ENCODE data around the gene LETM1. TPM values are rescaled to one million over a fixed set of nuclear protein-coding genes. Genes with fewer than 3 reads are reported as not detected.

LETM1 gene
- total RNA-seq, 1 experiment from 2014 or later = 63.9 TPM

DNA sequence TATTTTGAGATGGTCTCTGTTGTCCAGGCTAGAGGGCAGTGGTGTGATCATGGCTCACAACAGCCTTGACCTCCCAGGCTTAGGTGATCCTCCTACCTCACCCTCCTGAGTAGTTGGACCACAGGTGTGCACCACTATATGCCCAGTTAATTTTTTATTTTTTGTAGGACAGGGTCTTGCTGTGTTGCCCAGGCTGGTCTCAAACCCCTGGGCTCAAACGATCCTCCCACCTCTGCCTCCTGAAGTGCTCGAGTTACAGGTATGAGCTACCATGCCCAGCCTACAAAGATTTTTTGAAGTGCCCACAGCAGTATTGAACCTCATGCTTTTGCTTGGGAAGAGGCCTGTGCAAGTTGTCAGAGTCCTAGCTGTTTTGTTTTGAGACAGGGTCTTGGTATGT, 46.3 kb upstream of the LETM1 start:
- Mint-ChIP-seq H3K27ac (ENCODE audit: unreplicated experiment) (no peak overlapping the region), H3K4me3 (ENCODE audit: unreplicated experiment) (no peak overlapping the region), H3K27me3 (ENCODE audit: insufficient read depth, unreplicated experiment) (no peaks in the 10 kb centered on the region), H3K9me3 (ENCODE audit: unreplicated experiment) (no peaks in the 10 kb centered on the region), H3K36me3 (ENCODE audit: insufficient read depth, unreplicated experiment) (peaks cover 79% of the 10 kb centered on the region), H3K4me1 (ENCODE audit: low read depth, unreplicated experiment) (peaks cover 14% of the 10 kb centered on the region)
- Histone ChIP-seq H3K9me3 (no peaks in the 10 kb centered on the region), H3K36me3 (ENCODE audit: control insufficient read depth, insufficient read depth, low read length) (peaks cover 3% of the 10 kb centered on the region), H3K4me3 (ENCODE audit: low read depth, low read length) (no peak overlapping the region), H3K4me1 (peaks cover 16% of the 10 kb centered on the region), H3K27me3 (replicated peaks; ENCODE audit: control insufficient read depth, insufficient read depth, low read length) (no peaks in the 10 kb centered on the region)
- intact Hi-C loops (cut with micrococcal nuclease; ENCODE audit: unreplicated experiment) = no loop called here
- TF ChIP-seq, protein P1, sequence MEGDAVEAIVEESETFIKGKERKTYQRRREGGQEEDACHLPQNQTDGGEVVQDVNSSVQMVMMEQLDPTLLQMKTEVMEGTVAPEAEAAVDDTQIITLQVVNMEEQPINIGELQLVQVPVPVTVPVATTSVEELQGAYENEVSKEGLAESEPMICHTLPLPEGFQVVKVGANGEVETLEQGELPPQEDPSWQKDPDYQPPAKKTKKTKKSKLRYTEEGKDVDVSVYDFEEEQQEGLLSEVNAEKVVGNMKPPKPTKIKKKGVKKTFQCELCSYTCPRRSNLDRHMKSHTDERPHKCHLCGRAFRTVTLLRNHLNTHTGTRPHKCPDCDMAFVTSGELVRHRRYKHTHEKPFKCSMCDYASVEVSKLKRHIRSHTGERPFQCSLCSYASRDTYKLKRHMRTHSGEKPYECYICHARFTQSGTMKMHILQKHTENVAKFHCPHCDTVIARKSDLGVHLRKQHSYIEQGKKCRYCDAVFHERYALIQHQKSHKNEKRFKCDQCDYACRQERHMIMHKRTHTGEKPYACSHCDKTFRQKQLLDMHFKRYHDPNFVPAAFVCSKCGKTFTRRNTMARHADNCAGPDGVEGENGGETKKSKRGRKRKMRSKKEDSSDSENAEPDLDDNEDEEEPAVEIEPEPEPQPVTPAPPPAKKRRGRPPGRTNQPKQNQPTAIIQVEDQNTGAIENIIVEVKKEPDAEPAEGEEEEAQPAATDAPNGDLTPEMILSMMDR (IDR thresholded peaks at IDR 0.05; ENCODE audit: insufficient read depth in 1 of 2, low read depth in 1 of 2, low read length in 1 of 2, severe bottlenecking in 1 of 2, unreplicated experiment in 1 of 2) = no peak
- ChIA-PET CTCF (no interaction called here), POLR2A (interaction anchor here (0.5 kb wide), 1 partner anchor 193 kb away, joined by 10 read pairs; no protein-coding TSS in a partner anchor)
- DNase-seq = no peak
- no TSS peak for BruUV-seq (replicated peaks)

DNA sequence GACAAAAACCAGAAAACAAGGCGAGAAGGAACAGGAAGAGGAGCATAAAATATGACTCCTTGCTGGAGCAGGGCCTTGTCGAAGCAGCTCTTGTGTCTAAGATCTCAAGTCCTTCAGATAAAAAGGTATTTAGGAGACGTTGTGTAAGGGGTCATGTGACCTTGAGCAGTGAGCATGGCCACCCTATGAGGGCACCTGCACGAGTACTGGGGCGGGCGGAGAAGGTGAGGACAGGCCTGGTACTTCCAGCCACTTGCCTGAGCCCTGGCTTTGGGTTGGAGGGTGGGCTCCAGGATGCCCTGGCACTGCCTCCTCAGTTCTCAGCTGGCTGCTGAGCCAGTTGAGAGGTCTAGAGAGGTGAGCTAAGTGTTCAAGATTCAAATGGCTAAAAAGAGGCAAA, 45.2 kb upstream of the LETM1 start:
- intact Hi-C loops (cut with micrococcal nuclease; ENCODE audit: unreplicated experiment) = no loop called here
- Histone ChIP-seq H3K4me3 (ENCODE audit: low read depth, low read length) (no peak overlapping the region), H3K36me3 (ENCODE audit: control insufficient read depth, insufficient read depth, low read length) (peaks cover 3% of the 10 kb centered on the region), H3K27me3 (replicated peaks; ENCODE audit: control insufficient read depth, insufficient read depth, low read length) (no peaks in the 10 kb centered on the region), H3K4me1 (peaks cover 16% of the 10 kb centered on the region), H3K9me3 (no peaks in the 10 kb centered on the region)
- ChIA-PET POLR2A (no interaction called here), CTCF (interaction anchor here (1.0 kb wide), 1 partner anchor 37 kb away, joined by 3 read pairs; no protein-coding TSS in a partner anchor)
- Mint-ChIP-seq H3K36me3 (ENCODE audit: insufficient read depth, unreplicated experiment) (peaks cover 68% of the 10 kb centered on the region), H3K4me3 (ENCODE audit: unreplicated experiment) (no peak overlapping the region), H3K27me3 (ENCODE audit: insufficient read depth, unreplicated experiment) (no peaks in the 10 kb centered on the region), H3K4me1 (ENCODE audit: low read depth, unreplicated experiment) (peaks cover 8% of the 10 kb centered on the region), H3K27ac (ENCODE audit: unreplicated experiment) (no peak overlapping the region), H3K9me3 (ENCODE audit: unreplicated experiment) (no peaks in the 10 kb centered on the region)
- TF ChIP-seq, protein P1 (IDR thresholded peaks at IDR 0.05; ENCODE audit: insufficient read depth in 1 of 2, low read depth in 1 of 2, low read length in 1 of 2, severe bottlenecking in 1 of 2, unreplicated experiment in 1 of 2) = no peak
- no peak for DNase-seq
- no TSS peak for BruUV-seq (replicated peaks)

DNA sequence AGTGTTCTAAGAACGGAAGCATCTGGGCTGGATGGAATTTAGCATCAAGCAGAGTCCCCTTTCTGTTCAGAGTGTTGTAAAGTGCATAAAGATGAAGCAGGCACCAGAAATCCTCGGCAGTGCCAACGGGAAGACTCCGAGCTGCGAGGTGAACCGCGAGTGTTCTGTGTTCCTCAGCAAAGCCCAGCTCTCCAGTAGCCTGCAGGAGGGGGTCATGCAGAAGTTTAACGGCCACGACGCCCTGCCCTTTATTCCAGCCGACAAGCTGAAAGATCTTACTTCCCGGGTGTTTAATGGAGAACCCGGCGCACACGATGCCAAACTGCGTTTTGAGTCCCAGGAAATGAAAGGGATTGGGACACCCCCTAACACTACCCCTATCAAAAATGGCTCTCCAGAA, 44.7 kb upstream of the LETM1 start:
- Mint-ChIP-seq H3K27ac (ENCODE audit: unreplicated experiment) (no peak overlapping the region), H3K4me3 (ENCODE audit: unreplicated experiment) (no peak overlapping the region), H3K27me3 (ENCODE audit: insufficient read depth, unreplicated experiment) (no peaks in the 10 kb centered on the region), H3K36me3 (ENCODE audit: insufficient read depth, unreplicated experiment) (peaks cover 66% of the 10 kb centered on the region), H3K4me1 (ENCODE audit: low read depth, unreplicated experiment) (peaks cover 8% of the 10 kb centered on the region), H3K9me3 (ENCODE audit: unreplicated experiment) (no peaks in the 10 kb centered on the region)
- TF ChIP-seq, protein P1 (IDR thresholded peaks at IDR 0.05; ENCODE audit: insufficient read depth in 1 of 2, low read depth in 1 of 2, low read length in 1 of 2, severe bottlenecking in 1 of 2, unreplicated experiment in 1 of 2) = no peak
- TSS peak; percentile 81 for BruUV-seq (replicated peaks)
- H3K4me1 ChIP-seq = peaks cover 16% of the 10 kb centered on the region
- POLR2A ChIA-PET = interaction anchor here (0.6 to 1.3 kb wide), 2 partner anchors 30 to 142 kb away, joined by 5 read pairs; partner anchors contain the start of gene NSD2
- no peak overlapping the region for H3K4me3 ChIP-seq (ENCODE audit: low read depth, low read length)
- CTCF ChIA-PET = interaction anchor here (0.6 to 1.8 kb wide), 4 partner anchors 9 to 37 kb away, joined by 3 to 8 read pairs (median 4); no protein-coding TSS in a partner anchor
- H3K36me3 ChIP-seq (ENCODE audit: control insufficient read depth, insufficient read depth, low read length) = peaks cover 3% of the 10 kb centered on the region
- DNase-seq = no peak
- no peaks in the 10 kb centered on the region for H3K27me3 ChIP-seq (replicated peaks; ENCODE audit: control insufficient read depth, insufficient read depth, low read length)
- H3K9me3 ChIP-seq = no peaks in the 10 kb centered on the region
- intact Hi-C loops (cut with micrococcal nuclease; ENCODE audit: unreplicated experiment) = no loop called here
